GM18861 (cell line): ENCODE data around the gene CDYL.

ENCODE experiments used
- ATAC-seq: cut with Tn5 transposase; IDR thresholded peaks from one replicate; pipeline ENCODE4 v1.9.1; 2021; ENCODE audit not compliant: unreplicated experiment

The CDYL gene

DNA sequence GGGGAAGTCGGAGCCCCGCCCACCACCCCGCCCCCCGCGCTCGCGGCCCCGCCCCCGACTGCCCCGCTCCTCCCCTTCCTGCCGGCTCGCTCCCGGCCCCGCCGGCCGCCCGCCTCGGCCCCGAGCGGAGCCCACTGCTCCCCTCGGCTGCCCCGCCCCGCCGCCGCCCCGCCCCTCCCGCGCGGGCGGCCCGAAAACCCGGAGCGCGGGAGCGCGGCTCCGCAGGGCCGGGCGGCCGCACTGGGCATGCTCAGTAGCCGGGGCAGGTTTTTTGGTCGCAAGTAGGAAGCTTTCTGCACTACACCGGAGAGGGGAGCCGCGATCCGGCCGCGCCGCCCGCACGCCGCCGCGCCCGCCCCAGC, at the start of gene CDYL:
Gene CDYL (plus strand): TSS at position 274 of the 362 bp plus-strand sequence. CDS start 380 bp downstream, outside the sequence.
- ATAC-seq = peak; percentile 43

DNA sequence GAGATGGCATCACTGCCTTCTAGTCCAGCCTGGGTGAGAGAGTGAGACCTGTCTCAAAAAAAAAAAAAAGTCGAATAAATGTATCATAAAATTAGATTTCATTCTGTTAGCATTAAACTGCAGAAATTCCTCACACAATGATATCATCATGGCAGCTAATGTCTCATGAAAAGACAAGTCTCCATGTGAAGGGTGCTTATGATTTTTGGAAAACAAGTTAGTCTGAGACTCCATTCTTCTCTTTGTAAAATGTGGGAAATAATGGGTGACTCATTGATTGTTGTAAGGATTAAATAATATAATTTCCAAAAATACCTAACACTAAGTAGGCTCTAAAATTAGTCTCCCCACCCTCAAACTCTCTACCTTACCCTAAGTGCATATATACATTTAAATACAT, 49.6 kb upstream of the CDYL start:
- ATAC-seq = no peak

DNA sequence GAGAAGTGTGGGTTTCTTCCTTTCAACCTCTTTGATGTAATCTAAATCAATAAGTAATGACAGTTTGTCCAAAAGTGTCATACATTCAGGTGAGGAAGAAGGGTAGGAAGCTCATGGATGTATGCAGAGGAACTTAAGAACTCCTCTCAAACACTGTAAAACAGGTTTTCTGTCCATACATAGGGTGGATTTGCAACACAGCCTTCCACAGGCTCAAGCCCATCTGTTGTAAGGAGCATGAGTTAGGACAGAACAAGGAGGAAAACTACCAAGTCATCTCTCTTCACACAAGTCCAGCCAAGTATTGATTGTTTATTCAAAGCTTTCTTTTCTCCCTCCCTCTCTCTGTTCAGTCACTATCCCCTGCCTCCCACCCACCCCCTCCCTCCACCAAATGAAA, 49.0 kb upstream of the CDYL start:
- no peak for ATAC-seq

DNA sequence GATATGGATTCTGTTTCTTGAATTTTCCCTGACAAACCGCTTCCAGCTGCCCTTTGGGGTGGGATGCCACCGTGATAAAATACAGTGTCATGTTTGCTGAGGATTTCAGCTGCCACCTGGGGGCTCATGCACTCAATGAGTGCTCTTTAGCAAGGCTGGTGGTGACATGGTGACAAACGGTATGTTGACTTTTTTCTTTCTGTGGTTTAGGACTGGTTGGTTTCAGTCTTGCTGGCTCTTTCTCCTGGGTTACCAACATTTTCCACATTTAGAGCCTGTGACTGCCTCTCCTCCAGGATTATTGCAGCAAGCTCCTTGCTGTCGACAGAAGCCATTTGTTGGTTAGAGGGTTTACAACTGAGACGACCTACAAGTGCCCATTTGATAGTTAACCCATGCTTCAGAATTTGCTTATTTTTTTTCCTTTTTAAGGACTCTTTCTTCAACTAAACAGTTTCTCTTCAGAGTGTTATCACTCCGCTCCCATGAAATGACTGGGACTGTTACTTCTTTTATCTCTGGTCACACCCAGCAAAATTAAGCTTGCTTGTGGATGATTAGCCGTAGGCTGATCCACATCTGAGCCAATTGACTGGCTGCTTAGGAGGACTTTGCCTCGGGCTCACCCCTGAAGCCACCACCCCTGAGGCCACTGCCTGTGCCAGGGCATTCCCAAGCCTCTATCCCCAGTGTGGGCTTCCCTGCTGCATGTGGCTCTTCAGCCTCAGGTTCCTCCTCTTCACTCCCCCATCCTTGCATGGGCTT, 48.4 kb upstream of the CDYL start:
- no peak for ATAC-seq

DNA sequence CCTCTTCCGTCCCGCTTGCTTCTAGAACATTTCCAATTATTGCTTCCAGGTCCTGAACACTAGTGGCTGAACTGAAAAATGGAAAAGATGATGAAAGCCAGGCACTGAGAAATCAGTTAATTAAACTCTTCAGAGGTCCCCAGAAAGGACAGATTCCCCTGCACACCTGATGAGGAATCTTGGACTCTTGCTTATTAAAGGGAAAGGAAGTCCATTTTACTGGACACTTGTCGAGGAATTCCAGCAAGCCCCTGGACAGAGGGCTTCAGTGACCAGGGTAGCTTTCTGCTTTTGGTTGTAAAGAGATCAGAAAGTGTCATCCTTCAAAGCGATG, 47.8 kb upstream of the CDYL start:
- ATAC-seq = no peak

DNA sequence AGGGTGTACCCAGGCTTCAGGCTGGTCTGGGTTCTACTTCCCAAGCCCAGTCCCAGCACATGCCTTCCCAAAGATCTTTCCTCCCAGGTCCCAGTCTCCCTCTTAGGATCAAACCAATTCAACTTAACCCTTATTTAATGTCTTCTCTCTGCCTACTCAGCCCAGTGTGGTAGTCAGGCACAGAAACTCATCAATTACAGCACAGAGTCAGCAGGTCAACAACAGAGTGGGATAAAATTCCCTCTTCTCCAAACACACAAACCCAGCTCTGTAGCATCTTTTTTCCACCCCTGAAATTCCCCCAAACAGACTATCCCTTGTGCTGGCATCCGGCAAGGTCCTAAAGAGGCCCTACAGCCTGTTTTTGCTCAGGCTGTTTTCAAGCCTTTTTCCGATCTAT, 47.3 kb upstream of the CDYL start:
- ATAC-seq = no peak

- no peak for ATAC-seq
Observed at GRCh38 chr6:4731996-4732395, 44.2 kb upstream of the CDYL start.

DNA sequence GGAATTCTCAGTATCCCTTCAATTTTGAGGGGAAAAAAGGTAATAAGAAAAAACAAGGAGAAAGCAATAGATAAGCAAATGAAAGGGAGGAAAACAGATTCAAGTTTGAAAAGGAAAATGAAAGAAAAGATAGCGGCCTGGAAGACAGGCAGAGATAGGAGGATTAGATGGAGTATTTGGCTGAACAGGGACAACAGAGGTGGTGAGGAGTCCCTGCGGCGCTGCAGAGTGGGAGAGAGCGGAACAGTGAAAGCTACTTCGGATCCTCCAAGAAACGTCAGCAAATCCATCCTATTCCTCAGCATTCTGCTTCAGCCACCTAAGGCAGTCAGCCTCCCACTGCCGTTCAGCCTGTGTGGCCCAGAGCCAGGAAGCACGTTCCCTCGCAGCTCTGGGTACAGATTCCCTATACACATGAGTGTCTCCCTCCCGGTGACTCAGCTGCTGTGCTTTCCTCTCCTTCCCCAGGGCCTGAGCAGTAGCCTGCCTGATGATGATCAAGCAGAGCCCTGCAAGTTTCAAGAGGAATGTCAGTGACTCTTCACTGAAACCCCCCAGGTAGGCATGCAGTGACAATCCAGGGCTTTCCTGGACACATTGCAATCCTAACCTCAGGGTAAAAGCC, 43.4 kb upstream of the CDYL start:
- no peak for ATAC-seq

- ATAC-seq = no peak
Observed at GRCh38 chr6:4736371-4736873, 39.8 kb upstream of the CDYL start.

GRCh38 chr6:4740032-4740431, 36.2 kb upstream of the CDYL start:
- no peak for ATAC-seq

GRCh38 chr6:4743062-4743461, 33.1 kb upstream of the CDYL start:
- no peak for ATAC-seq

DNA sequence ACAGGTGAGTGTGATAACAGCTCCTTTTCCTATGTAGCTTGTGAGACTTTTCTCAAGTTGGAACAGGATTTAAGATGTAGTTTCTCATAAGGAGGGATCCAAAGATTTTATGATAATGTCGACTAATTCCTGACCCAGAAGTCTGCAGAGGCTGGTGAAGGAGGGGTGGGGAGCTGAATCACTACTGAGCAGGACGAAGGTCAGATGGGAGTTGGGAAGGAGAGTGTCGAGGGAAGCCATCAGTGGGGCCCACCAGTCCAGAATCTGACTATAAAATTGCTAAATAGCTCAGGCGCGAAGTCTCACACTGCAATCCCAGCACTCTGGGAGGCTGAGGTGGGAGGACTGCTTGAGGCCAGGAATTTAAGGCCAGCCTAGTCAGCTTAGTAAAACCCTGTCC, 32.3 kb upstream of the CDYL start:
- ATAC-seq = no peak

GRCh38 chr6:4747588-4747987, 28.6 kb upstream of the CDYL start:
- no peak for ATAC-seq

DNA sequence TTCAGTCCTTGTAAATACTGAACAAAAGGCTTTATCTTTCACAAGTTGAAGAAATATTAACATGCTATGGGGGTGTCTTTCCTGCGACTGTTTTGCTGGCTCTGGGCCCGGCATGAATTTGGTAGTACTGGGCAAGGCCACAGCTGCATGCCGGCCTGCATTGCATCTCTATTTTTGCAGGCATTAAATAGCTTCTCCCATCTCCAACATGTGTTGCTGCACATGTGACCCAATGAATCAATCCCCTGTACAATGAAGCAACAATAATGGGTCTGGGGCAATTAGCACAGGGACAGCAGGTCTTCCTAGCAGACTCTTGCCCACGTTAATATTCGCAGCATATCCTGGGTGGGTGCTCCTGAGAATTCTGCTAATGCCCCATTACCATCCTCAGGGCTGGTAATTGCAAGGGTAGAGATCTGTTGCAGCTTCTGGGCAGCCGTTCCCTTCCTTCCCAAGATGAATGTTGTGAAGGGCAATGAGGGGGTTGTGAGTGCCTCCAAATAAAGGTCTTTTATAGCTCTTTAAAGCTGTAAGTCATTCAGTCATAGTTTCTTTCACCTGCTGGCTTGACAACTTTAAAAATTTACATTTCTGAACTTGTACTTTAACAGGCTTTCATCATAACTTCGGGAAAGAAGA, 24.3 kb upstream of the CDYL start:
- no peak for ATAC-seq

DNA sequence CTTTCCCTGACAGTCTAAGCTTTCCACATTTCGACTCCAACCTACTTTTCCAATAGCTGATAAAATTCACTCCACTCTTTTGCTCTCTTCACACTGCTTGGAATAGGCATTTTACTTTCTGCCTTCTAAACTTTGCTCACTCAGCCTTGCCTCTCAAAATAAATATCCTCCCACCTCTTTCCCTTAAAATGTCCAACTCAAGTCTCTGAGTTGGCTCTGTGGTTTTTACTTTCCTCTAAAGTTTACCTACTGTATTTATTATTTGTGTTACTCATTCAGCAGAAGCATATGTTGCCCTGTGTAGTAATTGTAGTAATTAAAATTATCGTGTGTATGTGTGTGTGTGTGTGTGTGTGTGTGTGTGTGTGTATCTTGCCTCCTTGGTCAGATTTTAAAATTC, 20.0 kb upstream of the CDYL start:
- ATAC-seq = no peak

DNA sequence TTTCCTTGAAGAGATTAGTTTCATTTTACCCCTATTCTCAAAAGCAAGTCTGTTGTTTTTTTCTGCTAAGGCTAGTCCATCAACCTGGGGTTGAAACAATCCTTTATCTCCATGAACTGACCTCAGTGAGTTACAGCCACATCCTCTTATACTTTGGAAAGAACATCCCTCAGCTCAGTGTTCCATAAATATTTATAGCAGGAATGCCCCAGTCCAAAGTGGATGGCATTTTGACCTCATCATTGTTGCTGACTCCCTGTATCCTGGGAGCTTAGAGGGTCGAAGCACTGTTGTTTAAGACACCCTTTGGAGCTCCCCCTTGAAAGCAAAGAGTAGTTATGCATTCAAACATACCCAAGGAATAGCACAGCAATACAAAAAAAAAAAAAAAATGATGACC, 16.2 kb upstream of the CDYL start:
- no peak for ATAC-seq

DNA sequence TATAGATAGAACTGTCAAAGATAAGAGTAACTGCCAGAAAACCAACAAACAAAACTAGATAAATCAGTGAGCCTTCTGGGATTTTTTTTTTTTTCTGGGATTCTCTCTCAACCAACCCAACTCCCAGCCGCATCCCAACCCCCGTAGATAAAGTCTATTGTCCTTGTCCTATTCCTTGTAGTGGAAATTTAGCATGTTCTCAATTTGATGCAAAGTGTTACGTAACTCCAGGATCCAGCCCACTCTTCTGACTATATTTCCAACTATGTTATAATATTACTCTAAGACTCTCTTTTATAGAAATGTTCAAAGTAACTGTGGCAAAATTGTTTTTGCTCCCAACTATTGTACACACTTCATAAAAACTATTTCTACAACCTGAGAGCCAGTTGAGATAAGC, 15.4 kb upstream of the CDYL start:
- ATAC-seq = no peak

DNA sequence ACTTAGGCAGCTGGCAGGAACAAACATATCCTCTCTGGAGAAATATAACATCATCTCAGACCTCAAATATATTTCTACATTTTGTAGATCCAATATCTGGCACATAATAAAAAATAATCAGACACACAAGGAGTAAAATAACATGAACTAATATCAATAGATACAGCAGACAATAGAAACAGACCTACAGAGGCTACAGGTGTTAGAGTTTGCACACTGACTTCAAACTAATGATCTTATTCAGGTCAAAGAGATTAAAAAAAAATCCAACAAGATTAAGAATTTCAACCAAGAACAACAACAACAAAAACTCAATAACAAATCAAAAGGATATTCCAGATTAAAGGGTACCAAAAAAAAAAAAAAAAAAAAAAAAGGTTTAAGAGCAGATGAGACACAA, 13.9 kb upstream of the CDYL start:
- ATAC-seq = no peak

DNA sequence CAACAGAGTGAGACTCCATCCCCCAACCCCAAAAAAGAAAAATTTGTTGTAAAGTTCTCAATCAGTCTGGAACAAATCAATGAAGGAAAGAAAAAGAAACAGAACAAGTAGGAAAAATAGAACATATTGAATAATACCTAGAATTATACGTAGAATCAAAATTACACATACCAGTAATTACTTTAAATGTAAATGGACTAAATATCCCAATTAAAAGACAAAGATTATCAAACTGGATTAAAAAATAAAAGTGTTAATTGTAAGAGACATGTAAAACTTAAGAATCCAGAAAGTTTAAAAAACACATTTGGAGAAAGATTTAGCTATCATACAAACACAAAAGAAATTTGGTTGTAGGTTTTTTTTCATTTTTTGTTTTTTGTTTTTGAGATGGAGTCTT, 12.3 kb upstream of the CDYL start:
- ATAC-seq = no peak

DNA sequence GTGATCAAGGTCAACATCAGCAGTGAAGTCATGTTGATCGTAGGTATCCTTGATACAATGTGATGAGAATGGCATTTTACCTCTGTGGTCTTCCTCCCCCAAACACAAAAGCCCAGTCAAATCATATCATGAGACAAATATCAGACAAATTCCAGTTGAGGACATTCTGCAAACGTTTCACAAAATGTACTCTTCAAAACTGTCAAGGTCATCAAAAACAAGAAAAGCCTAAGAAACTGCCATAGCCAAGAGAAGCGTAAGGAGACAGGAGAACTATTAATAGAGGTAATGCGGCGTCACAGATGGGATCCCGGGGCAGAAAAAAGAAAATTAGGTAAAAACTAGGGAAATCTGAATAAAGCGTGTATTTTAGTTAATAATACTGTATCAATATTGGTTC, 7.4 kb upstream of the CDYL start:
- ATAC-seq = no peak

DNA sequence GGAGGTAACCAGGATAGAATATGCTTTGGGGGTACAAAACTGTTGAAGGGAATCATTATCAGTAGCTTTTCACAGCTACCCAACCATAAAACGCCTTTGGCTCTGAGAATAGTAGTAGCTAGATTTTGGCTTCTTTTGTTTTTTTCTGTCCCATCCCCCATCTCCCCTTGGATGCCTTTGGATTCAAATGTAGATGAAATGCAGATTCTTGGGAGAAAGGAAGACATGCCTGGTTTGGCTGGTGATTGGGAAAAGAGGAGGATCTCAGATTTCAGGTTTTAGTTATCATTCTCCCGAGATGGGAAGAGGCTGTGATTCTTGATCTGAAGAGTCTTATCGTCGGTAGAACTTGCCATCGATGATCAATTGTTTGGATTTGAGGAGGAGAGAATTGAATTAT, 3.5 kb upstream of the CDYL start:
- no peak for ATAC-seq

GRCh38 chr6:4773181-4773580, 3.0 kb upstream of the CDYL start:
- ATAC-seq = no peak
